ENCODE results near the gene CIB1. TPM values are rescaled to one million over a fixed set of nuclear protein-coding genes. Genes with fewer than 3 reads are reported as not detected.

The CIB1 gene
- total and polyA plus RNA-seq, 10 of the 15 experiments (the other 5 are each of a cell fraction or from before 2014, with no cell fraction given) = 10.8 to 155 (median 81.9) TPM

GRCh38 chr15:90211009-90211408 lies 22.7 kb downstream of the CIB1 start:
- Histone ChIP-seq H4K20me1 (ENCODE audit: control insufficient read depth, insufficient read depth) (no peaks in the 10 kb centered on the region), H3K27me3 (replicated peaks in 1 of 2; ENCODE audit: control insufficient read depth in 2 of 2, insufficient read depth in 2 of 2, low read length in 1 of 2) (no peaks in the 10 kb centered on the region), H3K9me3 (replicated peaks; ENCODE audit: control insufficient read depth, insufficient read depth, low read length) (no peaks in the 10 kb centered on the region), H3K4me3 (no peak overlapping the region), H3K4me1 (ENCODE audit: control insufficient read depth, insufficient read depth, low read length) (peaks cover 25% of the 10 kb centered on the region), H3K9ac (ENCODE audit: control insufficient read depth, insufficient read depth, low read length) (no peak overlapping the region), H2AFZ (ENCODE audit: control insufficient read depth, low read depth, low read length) (no peak overlapping the region), H3K4me2 (ENCODE audit: control insufficient read depth, insufficient read depth) (no peak overlapping the region), H3K36me3 (ENCODE audit: control insufficient read depth in 2 of 2, insufficient read depth in 2 of 2, low read length in 1 of 2) (no peaks in the 10 kb centered on the region; a peak in 2 of 4 replicates), H3K27ac (ENCODE audit: control insufficient read depth, insufficient read depth) (no peak overlapping the region), H3K79me2 (ENCODE audit: control insufficient read depth, insufficient read depth, low read length) (no peaks in the 10 kb centered on the region; the same call in none of the 2 replicates)
- RAD21 ChIA-PET (ENCODE audit: unreplicated experiment) = no interaction called here
- DNase-seq (ENCODE audit: low read depth, low spot score) = no peak
- TF ChIP-seq SPI1 (IDR thresholded peaks at IDR 0.05; ENCODE audit: borderline replicate concordance, insufficient read depth, low read depth, low read length) = no peak
- TF ChIP-seq SMC3 (IDR thresholded peaks at IDR 0.05; ENCODE audit: borderline replicate concordance, low read length) = no peak
- no peak for TF ChIP-seq RCOR1 (conservative IDR thresholded peaks at IDR 0.05; ENCODE audit: low read depth, low read length)
- TF ChIP-seq HCFC1 (IDR thresholded peaks at IDR 0.05; ENCODE audit: low read length) = no peak
- TF ChIP-seq MXI1 (IDR thresholded peaks at IDR 0.05; ENCODE audit: low read depth, low read length) = no peak
- no peak for TF ChIP-seq BACH1 (IDR thresholded peaks at IDR 0.05; ENCODE audit: borderline replicate concordance)
- TF ChIP-seq ZNF384 (IDR thresholded peaks at IDR 0.05; ENCODE audit: borderline replicate concordance, low read depth, low read length) = no peak
- BruUV-seq (replicated peaks) = no TSS peak
- intact Hi-C loops (cut with micrococcal nuclease; ENCODE audit: unreplicated experiment) (no loop called here), in situ Hi-C loops (cut with MboI) (no loop called here)
- CTCF ChIA-PET = no interaction called here
- ATAC-seq = no peak
- SMC1A ChIA-PET (ENCODE audit: uncharacterized antibody, unreplicated experiment) = interaction anchor here (1.1 kb wide), 1 partner anchor 19 kb away, joined by 3 read pairs; no protein-coding TSS in a partner anchor
- 80% methylated on average over 9 of the region's 9 CpGs for WGBS (ENCODE audit: insufficient coverage, insufficient replicate concordance, low lambda C conversion rate, missing lambda C conversion rate)
- POLR2A ChIA-PET = no interaction called here
- no peak for FAIRE-seq

GRCh38 chr15:90210593-90210992 lies 23.1 kb downstream of the CIB1 start:
- DNase-seq (ENCODE audit: low read depth, low spot score) (no peak), FAIRE-seq (no peak), ATAC-seq (no peak)
- Histone ChIP-seq H3K79me2 (ENCODE audit: control insufficient read depth, insufficient read depth, low read length) (no peaks in the 10 kb centered on the region; the same call in none of the 2 replicates), H3K9ac (ENCODE audit: control insufficient read depth, insufficient read depth, low read length) (no peak overlapping the region), H3K4me2 (ENCODE audit: control insufficient read depth, insufficient read depth) (no peak overlapping the region), H4K20me1 (ENCODE audit: control insufficient read depth, insufficient read depth) (no peaks in the 10 kb centered on the region), H3K4me3 (no peak overlapping the region), H3K27ac (ENCODE audit: control insufficient read depth, insufficient read depth) (no peak overlapping the region), H3K9me3 (replicated peaks; ENCODE audit: control insufficient read depth, insufficient read depth, low read length) (no peaks in the 10 kb centered on the region), H3K36me3 (ENCODE audit: control insufficient read depth in 2 of 2, insufficient read depth in 2 of 2, low read length in 1 of 2) (no peaks in the 10 kb centered on the region; a peak in 2 of 4 replicates), H3K4me1 (ENCODE audit: control insufficient read depth, insufficient read depth, low read length) (peaks cover 25% of the 10 kb centered on the region), H2AFZ (ENCODE audit: control insufficient read depth, low read depth, low read length) (no peak overlapping the region), H3K27me3 (replicated peaks in 1 of 2; ENCODE audit: control insufficient read depth in 2 of 2, insufficient read depth in 2 of 2, low read length in 1 of 2) (no peaks in the 10 kb centered on the region)
- TF ChIP-seq MYB (IDR thresholded peaks at IDR 0.05; ENCODE audit: borderline replicate concordance, low read depth, low read length) = no peak
- no TSS peak for BruUV-seq (replicated peaks)
- in situ Hi-C loops (cut with MboI) (no loop called here), intact Hi-C loops (cut with micrococcal nuclease; ENCODE audit: unreplicated experiment) (no loop called here)
- over 99% methylated on average over 8 of the region's 8 CpGs for WGBS (ENCODE audit: insufficient coverage, insufficient replicate concordance, low lambda C conversion rate, missing lambda C conversion rate)
- POLR2A ChIA-PET = interaction anchor here (1.0 kb wide), 1 partner anchor 16 kb away, joined by 3 read pairs; no protein-coding TSS in a partner anchor
- RAD21 ChIA-PET (ENCODE audit: unreplicated experiment) = no interaction called here
- CTCF ChIA-PET = no interaction called here
- SMC1A ChIA-PET (ENCODE audit: uncharacterized antibody, unreplicated experiment) = interaction anchor here (1.6 kb wide), 1 partner anchor 49 kb away, joined by 10 read pairs; no protein-coding TSS in a partner anchor
